HG02970 (cell line): ENCODE results near the gene BCAN.

ENCODE experiments used
- ATAC-seq: cut with Tn5 transposase; IDR thresholded peaks from one replicate; pipeline ENCODE4 v1.9.1; 2021; ENCODE audit warnings: mild to moderate bottlenecking, moderate library complexity, moderate number of reproducible peaks; ENCODE audit not compliant: unreplicated experiment, low FRiP score

BCAN gene

GRCh38 chr1:156659661-156659987 is 17.7 kb downstream of the BCAN start:
- ATAC-seq, result peak; percentile 5

GRCh38 chr1:156659988-156660751 is 18.3 kb downstream of the BCAN start:
- ATAC-seq, result peak; percentile 77

- no peak for ATAC-seq
Observed at GRCh38 chr1:156660752-156661112, 18.8 kb downstream of the BCAN start.

GRCh38 chr1:156662005-156662799 is 20.3 kb downstream of the BCAN start:
- ATAC-seq, result no peak

GRCh38 chr1:156662800-156663055 is 20.8 kb downstream of the BCAN start:
- ATAC-seq, result no peak

- no peak for ATAC-seq
Observed at GRCh38 chr1:156663178-156663577, 21.3 kb downstream of the BCAN start.

GRCh38 chr1:156664046-156664766 is 22.3 kb downstream of the BCAN start:
- no peak for ATAC-seq

GRCh38 chr1:156664767-156665411 is 23.0 kb downstream of the BCAN start:
- ATAC-seq, result no peak

GRCh38 chr1:156665539-156665938 is 23.6 kb downstream of the BCAN start:
- no peak for ATAC-seq

GRCh38 chr1:156666862-156667609 is 25.1 kb downstream of the BCAN start:
- ATAC-seq, result no peak

- no peak for ATAC-seq
Observed at GRCh38 chr1:156667610-156667967, 25.7 kb downstream of the BCAN start.

- ATAC-seq, result no peak
Observed at GRCh38 chr1:156667968-156668709, 26.2 kb downstream of the BCAN start.

GRCh38 chr1:156668801-156669637 is 27.1 kb downstream of the BCAN start:
- no peak for ATAC-seq

- ATAC-seq, result no peak
Observed at GRCh38 chr1:156669794-156670193, 27.9 kb downstream of the BCAN start.

GRCh38 chr1:156670359-156670758 is 28.4 kb downstream of the BCAN start:
- no peak for ATAC-seq

GRCh38 chr1:156670791-156671190 is 28.9 kb downstream of the BCAN start:
- ATAC-seq, result no peak

- no peak for ATAC-seq
Observed at GRCh38 chr1:156671804-156672203, 29.9 kb downstream of the BCAN start.

GRCh38 chr1:156673387-156674121 is 31.6 kb downstream of the BCAN start:
- ATAC-seq, result no peak
